Right cardiac atrium (tissue), 5 donors: ENCODE data around the gene PRMT2. TPM values are rescaled to one million over a fixed set of nuclear protein-coding genes. Genes with fewer than 3 reads are reported as not detected.
A peak's percentile ranks its signal among the peaks of the same experiment; 100 is the strongest.

Experiments used
- ATAC-seq, 2 donors: fragments of 200-7000 bp; cut with Tn5 transposase; one replicate each; pipeline versions ENCODE4 v1.8.0 to v1.9.1; 2020; ENCODE audit warnings: moderate library complexity in 2 of 2, mild to moderate bottlenecking in 1 of 2
- DNase-seq, 3 donors: peaks; one replicate each; pipeline ENCODE4 v3.0.0-alpha.2; 2020
- H3K27ac ChIP-seq: one replicate; pipeline ENCODE4 v1.5.1; 2013; ENCODE audit warnings: mild to moderate bottlenecking, low read length, control low read depth, moderate library complexity
- H3K27me3 ChIP-seq: one replicate; pipeline ENCODE4 v1.6.1; 2013; ENCODE audit not compliant: control insufficient read depth, insufficient read depth
- H3K4me1 ChIP-seq: one replicate; pipeline ENCODE4 v1.6.1; 2013; ENCODE audit warnings: low read length; ENCODE audit not compliant: control insufficient read depth, insufficient read depth
- H3K4me3 ChIP-seq: one replicate; pipeline ENCODE4 v1.5.1; 2013; ENCODE audit warnings: low read length, control low read depth
- H3K9me3 ChIP-seq: one replicate; pipeline ENCODE4 v1.6.1; 2013; ENCODE audit warnings: low read length; ENCODE audit not compliant: control insufficient read depth
- WGBS: extraction: QIAGEN DNeasy Blood & Tissue Kit; methylation state at CpG from one replicate; pipeline ENCODE4 v1.1.7; 2013; 5-methylcytosine and 5-hydroxymethylcytosine counted together
- intact Hi-C, 4 donors: fragments of 100-400 bp; cut with DNase I; formaldehyde crosslinking; loops; one replicate each; pipeline versions ENCODE4 v1.11.0 to v1.14.0; 2022 to 2023
- polyA plus RNA-seq: library from polyadenylated mRNA; stranded (reverse); fragments of 200-250 nt; gene quantifications from one replicate; pipeline ENCODE4 v1.2.3, GENCODE V29; 2013
- total RNA-seq, 4 donors: library from RNA; stranded (reverse); fragmentation: NEBNext Ultra II Directional; extraction: Animal tissue kit (Norgen Biotek cat#: 25700); gene quantifications; one replicate each; pipeline ENCODE4 v1.2.1, GENCODE V29; 2021
- donor health status: healthy with polysubstance abuse.
- donor health status: DM: no; HTN: yes; CAD: no.
- donor health status: DM: no; HTN: no; CAD: no.
- donor health status: DM: no; HTN: yes; CAD: no; lungs with severe emphysema.
- donor health status: DM: yes; HTN: yes; CAD: no.

Gene PRMT2
- total and polyA plus RNA-seq, 5 donors: 42.5 to 75.6 (median 70.6) TPM

GRCh38 chr21:46617267-46618051 is 18.0 kb upstream of the PRMT2 start:
- Histone ChIP-seq H3K9me3 (no peaks in the 10 kb centered on the region), H3K4me3 (no peak overlapping the region), H3K27ac (no peak overlapping the region), H3K27me3 (no peaks in the 10 kb centered on the region), H3K4me1 (no peaks in the 10 kb centered on the region)
- intact Hi-C loops: no loop called here
- no peak for DNase-seq
- ATAC-seq: no peak
- WGBS: 66% methylated on average over 6 of the region's 6 CpGs

GRCh38 chr21:46618738-46619379 is 16.6 kb upstream of the PRMT2 start:
- no peak overlapping the region for H3K27ac ChIP-seq
- ATAC-seq: no peak

GRCh38 chr21:46619846-46620245 is 15.6 kb upstream of the PRMT2 start:
- Histone ChIP-seq H3K27ac (no peak overlapping the region), H3K9me3 (no peaks in the 10 kb centered on the region), H3K27me3 (no peaks in the 10 kb centered on the region), H3K4me1 (no peaks in the 10 kb centered on the region), H3K4me3 (no peak overlapping the region)
- intact Hi-C loops: no loop called here
- ATAC-seq (no peak), DNase-seq (no peak)
- WGBS: 80% methylated on average over 2 of the region's 2 CpGs

More at GRCh38 chr21:46618738-46619379, 16.6 kb upstream of the PRMT2 start:
- Histone ChIP-seq H3K4me3 (no peak overlapping the region), H3K9me3 (no peaks in the 10 kb centered on the region), H3K4me1 (no peaks in the 10 kb centered on the region), H3K27me3 (no peaks in the 10 kb centered on the region)
- WGBS: 85% methylated on average over 5 of the region's 5 CpGs
- intact Hi-C loops: no loop called here
- no peak for DNase-seq

GRCh38 chr21:46620846-46621245 is 14.6 kb upstream of the PRMT2 start:
- DNase-seq: no peak
- intact Hi-C loops: no loop called here
- Histone ChIP-seq H3K4me1 (no peaks in the 10 kb centered on the region), H3K27me3 (no peaks in the 10 kb centered on the region), H3K4me3 (no peak overlapping the region), H3K9me3 (peaks cover 3% of the 10 kb centered on the region), H3K27ac (no peak overlapping the region)
- no peak for ATAC-seq
- WGBS: 90% methylated on average over 7 of the region's 7 CpGs

- no peaks in the 10 kb centered on the region for H3K27me3 ChIP-seq
- intact Hi-C loops: no loop called here
- DNase-seq (peak in 1 of 3 donors; percentile 59), ATAC-seq (peak; percentile 46 to 48)
- H3K27ac ChIP-seq: no peak overlapping the region
- no peak overlapping the region for H3K4me3 ChIP-seq
- peaks cover 5% of the 10 kb centered on the region for H3K9me3 ChIP-seq
- H3K4me1 ChIP-seq: no peaks in the 10 kb centered on the region
- WGBS: 82% methylated on average over 9 of the region's 9 CpGs
Observed at GRCh38 chr21:46621457-46622182, 13.9 kb upstream of the PRMT2 start.

- no peak overlapping the region for H3K27ac ChIP-seq
- DNase-seq: peak in 2 of 3 donors; percentile 77 to 78
Observed at GRCh38 chr21:46622226-46622625, 13.2 kb upstream of the PRMT2 start.

GRCh38 chr21:46624050-46624449 is 11.4 kb upstream of the PRMT2 start:
- intact Hi-C loops: no loop called here
- WGBS: 74% methylated on average over 16 of the region's 16 CpGs
- Histone ChIP-seq H3K27me3 (no peaks in the 10 kb centered on the region), H3K9me3 (peaks cover 5% of the 10 kb centered on the region), H3K27ac (no peak overlapping the region), H3K4me1 (no peaks in the 10 kb centered on the region), H3K4me3 (no peak overlapping the region)
- no peak for DNase-seq
- ATAC-seq: no peak

More at GRCh38 chr21:46622226-46622625, 13.2 kb upstream of the PRMT2 start:
- no peaks in the 10 kb centered on the region for H3K27me3 ChIP-seq
- peak; percentile 81 to 82 for ATAC-seq
- peaks cover 5% of the 10 kb centered on the region for H3K9me3 ChIP-seq
- 53% methylated on average over 4 of the region's 4 CpGs for WGBS
- H3K4me1 ChIP-seq: no peaks in the 10 kb centered on the region
- H3K4me3 ChIP-seq: no peak overlapping the region
- intact Hi-C loops: no loop called here

- ATAC-seq (no peak), DNase-seq (no peak)
- H3K27me3 ChIP-seq: no peaks in the 10 kb centered on the region
- WGBS: 89% methylated on average over 1 of the region's 1 CpG
- H3K27ac ChIP-seq: no peak overlapping the region
- H3K9me3 ChIP-seq: peaks cover 5% of the 10 kb centered on the region
- intact Hi-C loops: no loop called here
- H3K4me3 ChIP-seq: no peak overlapping the region
- no peaks in the 10 kb centered on the region for H3K4me1 ChIP-seq
Observed at GRCh38 chr21:46625759-46626158, 9.7 kb upstream of the PRMT2 start.

- H3K27ac ChIP-seq: no peak overlapping the region
- ATAC-seq (no peak), DNase-seq (no peak)
- H3K4me1 ChIP-seq: no peaks in the 10 kb centered on the region
- intact Hi-C loops: no loop called here
- no peak overlapping the region for H3K4me3 ChIP-seq
- no peaks in the 10 kb centered on the region for H3K27me3 ChIP-seq
- H3K9me3 ChIP-seq: peaks cover 5% of the 10 kb centered on the region
- WGBS: 94% methylated on average over 7 of the region's 7 CpGs
Observed at GRCh38 chr21:46626536-46626935, 8.9 kb upstream of the PRMT2 start.

GRCh38 chr21:46626975-46627501 is 8.4 kb upstream of the PRMT2 start:
- Histone ChIP-seq H3K9me3 (peaks cover 5% of the 10 kb centered on the region), H3K4me1 (no peaks in the 10 kb centered on the region), H3K27me3 (no peaks in the 10 kb centered on the region), H3K4me3 (no peak overlapping the region), H3K27ac (no peak overlapping the region)
- no peak for DNase-seq
- no peak for ATAC-seq
- WGBS: 81% methylated on average over 6 of the region's 6 CpGs
- intact Hi-C loops: no loop called here

- intact Hi-C loops: no loop called here
- 87% methylated on average over 4 of the region's 4 CpGs for WGBS
- no peak for ATAC-seq
- no peak overlapping the region for H3K4me3 ChIP-seq
- H3K27ac ChIP-seq: no peak overlapping the region
- no peaks in the 10 kb centered on the region for H3K4me1 ChIP-seq
- no peaks in the 10 kb centered on the region for H3K27me3 ChIP-seq
- H3K9me3 ChIP-seq: peaks cover 5% of the 10 kb centered on the region
- no peak for DNase-seq
Observed at GRCh38 chr21:46627726-46628125, 7.7 kb upstream of the PRMT2 start.
